UCSD-AML1 (cell line): Measurements from ENCODE around the gene SLC43A2.

Source experiments
- DNase-seq: peaks from one replicate; lab custom pipeline; 2025; ENCODE audit not compliant: unreplicated experiment; lab: John Stamatoyannopoulos, UW

The SLC43A2 gene

GRCh38 chr17:1623057-1623630, 5.5 kb downstream of the SLC43A2 start:
- no peak for DNase-seq

GRCh38 chr17:1621273-1621954, 7.2 kb downstream of the SLC43A2 start:
- no peak for DNase-seq

DNA sequence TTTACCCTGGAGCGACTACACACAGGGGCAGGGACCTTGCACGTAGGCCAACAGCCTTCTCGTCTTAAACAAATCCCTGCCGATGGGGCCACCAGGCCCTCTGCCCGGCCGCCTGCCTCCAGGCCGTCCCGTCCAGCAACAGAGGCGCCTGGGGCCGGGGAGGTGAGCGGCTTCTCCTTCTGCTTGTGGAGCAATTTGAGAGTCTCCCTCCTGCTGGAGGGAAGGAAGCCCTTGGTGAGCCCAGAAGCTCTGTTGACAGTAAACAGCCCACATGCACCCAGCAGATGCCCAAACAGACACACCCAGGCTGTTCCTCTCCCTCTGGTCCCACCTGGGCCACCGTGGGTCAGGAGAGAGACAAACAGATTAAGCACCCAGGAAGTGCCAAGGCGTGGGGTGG, 8.1 kb downstream of the SLC43A2 start:
- no peak for DNase-seq

GRCh38 chr17:1617620-1618174, 10.9 kb downstream of the SLC43A2 start:
- DNase-seq: peak; percentile 75

- DNase-seq: no peak
These were observed 12.5 kb downstream of the SLC43A2 start for GRCh38 chr17:1616101-1616500.

- no peak for DNase-seq
These were observed 16.2 kb downstream of the SLC43A2 start for GRCh38 chr17:1612400-1612799.

DNA sequence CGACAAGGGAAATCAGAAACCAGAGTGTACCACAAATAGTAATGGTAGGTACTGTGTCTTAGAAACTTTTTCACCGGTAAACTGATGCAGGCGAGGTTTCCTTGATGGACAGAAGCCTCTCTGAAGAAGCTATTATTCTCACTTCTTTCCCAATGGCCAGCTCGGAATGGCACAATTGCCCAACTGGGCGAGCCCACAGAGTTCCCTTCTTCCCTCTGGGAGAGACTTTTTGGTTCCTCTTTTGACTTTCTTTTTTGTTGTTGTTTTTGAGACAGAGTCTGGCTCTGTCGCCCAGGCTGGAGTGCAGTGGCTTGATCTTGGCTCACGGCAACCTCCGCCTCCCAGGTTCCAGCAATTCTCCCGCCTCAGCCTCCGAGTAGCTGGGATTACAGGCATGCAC, 16.9 kb downstream of the SLC43A2 start:
- DNase-seq: no peak

- no peak for DNase-seq
These were observed 20.0 kb downstream of the SLC43A2 start for GRCh38 chr17:1608676-1609075.

DNA sequence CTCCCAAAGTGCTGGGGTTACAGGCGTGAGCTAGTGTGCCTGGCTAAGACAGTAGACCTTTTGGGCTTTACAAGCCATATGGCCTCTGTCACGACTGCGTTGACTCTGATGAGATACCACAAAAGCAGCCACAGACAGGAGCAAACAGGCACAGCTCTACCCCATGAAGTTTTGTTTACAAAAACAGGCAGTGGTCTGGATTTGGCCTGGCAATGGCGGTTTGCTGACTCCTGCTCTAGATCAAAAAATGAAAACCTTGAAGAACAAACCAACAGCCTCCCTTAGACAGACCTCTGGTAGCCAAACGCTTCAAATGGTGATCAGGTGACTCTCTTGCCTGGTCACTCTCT, 20.7 kb downstream of the SLC43A2 start:
- no peak for DNase-seq

DNA sequence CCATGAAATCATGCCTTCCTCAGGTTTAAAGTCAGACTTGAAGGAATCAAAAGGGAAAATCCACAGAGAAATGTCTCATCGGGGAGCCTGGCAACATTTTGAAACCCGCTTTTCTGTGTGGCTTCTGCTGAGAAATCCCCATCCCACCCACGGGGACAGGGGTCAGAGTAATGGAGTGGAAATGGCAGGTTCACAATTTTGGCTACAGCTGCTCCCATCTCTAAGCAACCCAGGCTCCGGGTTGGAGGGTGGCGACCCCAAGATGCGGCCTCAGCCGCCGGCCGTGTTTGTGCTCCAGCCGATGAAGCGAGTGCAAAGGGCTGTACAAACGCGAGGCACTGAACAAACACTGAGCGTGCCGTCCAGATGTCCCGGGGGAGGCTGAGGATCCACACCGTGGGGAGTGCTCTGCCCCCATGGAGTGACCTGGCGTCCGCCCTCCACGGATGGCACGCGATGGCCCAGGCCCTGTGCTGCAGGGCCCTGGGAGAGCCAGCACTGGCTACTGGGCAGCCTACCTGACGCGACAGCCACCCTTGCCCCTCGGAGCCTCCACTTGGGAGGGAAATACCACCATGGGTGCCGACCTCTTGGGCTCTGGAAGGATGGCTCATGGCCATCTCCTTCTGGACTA, 22.2 kb downstream of the SLC43A2 start:
- no peak for DNase-seq

GRCh38 chr17:1605681-1606351, 22.8 kb downstream of the SLC43A2 start:
- no peak for DNase-seq

- no peak for DNase-seq
These were observed 23.7 kb downstream of the SLC43A2 start for GRCh38 chr17:1604831-1605528.

DNA sequence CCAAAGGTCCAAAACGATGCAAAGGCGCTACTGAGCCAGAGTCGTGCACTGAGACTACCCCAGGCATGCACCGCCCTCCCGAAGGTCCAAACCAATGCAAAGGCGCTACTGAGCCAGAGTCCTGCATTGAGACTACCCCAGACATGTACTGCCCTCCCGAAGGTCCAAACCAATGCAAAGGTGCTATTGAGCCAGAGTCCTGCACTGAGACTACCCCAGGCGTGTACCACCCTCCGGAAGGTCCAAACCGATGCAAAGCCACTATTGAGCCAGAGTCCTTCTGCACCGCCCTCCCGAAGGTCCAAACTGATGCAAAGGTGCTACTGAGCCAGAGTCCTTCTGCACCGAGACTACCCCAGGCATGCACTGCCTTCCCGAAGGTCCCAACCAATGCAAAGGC, 27.1 kb downstream of the SLC43A2 start:
- DNase-seq: no peak

- DNase-seq: no peak
These were observed 30.1 kb downstream of the SLC43A2 start for GRCh38 chr17:1598399-1599095.

- no peak for DNase-seq
These were observed 30.7 kb downstream of the SLC43A2 start for GRCh38 chr17:1597861-1598342.

DNA sequence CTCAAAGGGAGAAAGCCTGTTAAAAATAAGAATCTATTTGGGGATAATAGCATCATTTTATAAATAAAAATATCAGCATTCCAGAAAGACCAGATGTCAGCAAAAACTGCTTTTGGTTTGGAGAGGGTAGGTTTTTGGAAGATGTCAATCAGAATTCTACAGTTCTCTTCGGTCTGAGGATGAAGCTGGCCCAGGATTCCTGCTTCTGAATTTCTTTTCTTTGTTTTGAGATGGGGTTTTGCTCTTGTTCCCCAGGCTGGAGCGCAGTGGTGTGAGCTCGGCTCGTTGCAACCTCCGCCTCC, 35.1 kb downstream of the SLC43A2 start:
- DNase-seq: no peak

DNA sequence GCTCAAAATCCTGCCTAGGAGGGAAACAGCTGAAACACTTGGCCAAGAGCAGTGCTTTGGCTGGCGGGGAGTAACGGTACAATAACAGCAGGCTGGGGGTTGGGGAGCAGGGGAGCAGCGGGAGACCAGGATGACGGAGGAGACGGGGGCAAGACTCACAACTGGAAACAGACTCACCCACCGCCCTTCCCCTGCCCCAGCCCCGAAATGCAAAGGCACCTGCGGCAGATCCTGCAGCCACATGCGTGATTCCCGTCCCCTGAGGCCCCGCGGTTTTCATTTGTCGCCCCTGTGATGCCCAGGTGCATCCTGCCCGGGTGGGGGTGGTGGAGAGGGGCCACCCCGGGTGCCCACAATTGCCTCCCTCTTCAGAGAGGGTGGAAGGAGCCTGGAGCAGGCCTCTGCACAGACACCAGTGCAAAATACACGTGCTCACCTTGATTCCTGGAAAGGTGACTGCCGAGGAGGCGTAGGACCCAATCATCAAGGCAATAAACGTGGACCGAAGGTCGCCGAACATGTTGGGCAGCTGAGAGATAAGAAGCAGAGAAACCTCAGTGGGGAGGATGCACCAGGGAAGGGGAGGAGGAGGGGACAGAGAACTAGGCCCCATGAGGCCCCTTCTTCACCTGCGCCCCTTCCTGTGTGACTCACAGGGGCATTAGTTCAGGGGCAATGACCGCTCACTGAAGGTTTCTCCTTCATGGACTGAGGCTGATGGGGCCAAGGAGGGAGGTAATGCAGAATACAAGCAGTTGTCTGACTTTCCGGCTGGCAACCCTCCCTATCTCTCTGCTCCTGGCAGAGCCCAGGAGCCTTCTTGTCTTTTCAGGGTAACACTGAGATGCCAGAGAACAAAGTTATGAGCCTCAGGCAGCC, 35.6 kb downstream of the SLC43A2 start:
- no peak for DNase-seq

- DNase-seq: no peak
These were observed 37.1 kb downstream of the SLC43A2 start for GRCh38 chr17:1591474-1592090.

DNA sequence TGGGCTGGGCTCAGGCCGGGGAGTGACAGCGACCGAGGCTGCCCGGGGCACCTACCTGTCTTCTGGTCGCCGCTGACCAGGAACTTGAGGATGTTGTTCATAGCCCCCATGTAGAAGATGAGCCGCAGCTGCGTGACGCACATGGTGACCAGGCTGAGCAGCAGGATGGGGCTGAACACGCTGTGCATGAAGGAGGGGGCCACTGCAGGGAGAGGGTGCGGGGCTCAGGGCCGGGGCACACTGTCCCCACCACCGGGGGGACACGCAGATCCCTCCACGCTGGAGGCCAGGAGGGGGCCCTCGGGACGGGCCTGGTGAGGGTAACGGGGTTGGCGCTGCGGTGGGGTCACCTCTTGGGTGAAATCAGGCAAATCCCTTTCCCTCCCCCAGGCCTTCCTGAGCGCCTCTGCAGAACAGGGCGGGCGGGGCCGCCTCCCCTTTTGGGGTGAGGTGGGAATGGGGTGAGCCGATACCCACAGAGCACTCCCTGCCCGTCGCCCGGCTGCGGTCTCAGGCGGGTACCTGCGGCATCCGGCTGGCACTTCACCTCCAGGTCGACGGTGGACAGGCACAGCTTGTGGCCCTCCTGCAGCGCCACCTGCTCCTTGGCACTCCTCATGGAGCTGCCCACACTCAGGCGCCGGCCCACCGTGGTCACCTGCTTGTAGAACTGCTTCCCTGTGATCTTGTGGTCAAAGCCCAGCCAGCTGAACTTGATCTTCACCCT, 37.7 kb downstream of the SLC43A2 start:
- no peak for DNase-seq
